HepG2 (cell line): ENCODE measurements around the gene MAP3K14.

Experiments
- ATF7 ChIP-seq, 2 experiments: fragments of 450-650 bp in 1 of 2; sonication (generic) in 1 of 2; formaldehyde crosslinking in 1 of 2; IDR thresholded peaks; 2 replicates each; pipeline versions ENCODE4 v1.4.0 to v1.6.1; 2016 to 2020; ENCODE audit warnings: antibody characterized with exemption in 1 of 2, mild to moderate bottlenecking in 1 of 2, missing genetic modification reagents in 1 of 2
- ZNF281 ChIP-seq: sonication (generic); formaldehyde crosslinking; IDR thresholded peaks from 2 replicates; pipeline ENCODE4 v1.4.0; 2020; ENCODE audit warnings: missing genetic modification reagents, borderline replicate concordance

- TF ChIP-seq ATF7 (IDR thresholded peaks at IDR 0.05) (no peak), ATF7 (CRISPR knock-in tag; IDR thresholded peaks at IDR 0.05) (no peak), ZNF281 (CRISPR knock-in tag) (no peak)
These were observed 19.8 kb upstream of the MAP3K14 start for GRCh38 chr17:45336390-45337182.
